Measurements from ENCODE around the gene MED22.

MED22 gene

DNA sequence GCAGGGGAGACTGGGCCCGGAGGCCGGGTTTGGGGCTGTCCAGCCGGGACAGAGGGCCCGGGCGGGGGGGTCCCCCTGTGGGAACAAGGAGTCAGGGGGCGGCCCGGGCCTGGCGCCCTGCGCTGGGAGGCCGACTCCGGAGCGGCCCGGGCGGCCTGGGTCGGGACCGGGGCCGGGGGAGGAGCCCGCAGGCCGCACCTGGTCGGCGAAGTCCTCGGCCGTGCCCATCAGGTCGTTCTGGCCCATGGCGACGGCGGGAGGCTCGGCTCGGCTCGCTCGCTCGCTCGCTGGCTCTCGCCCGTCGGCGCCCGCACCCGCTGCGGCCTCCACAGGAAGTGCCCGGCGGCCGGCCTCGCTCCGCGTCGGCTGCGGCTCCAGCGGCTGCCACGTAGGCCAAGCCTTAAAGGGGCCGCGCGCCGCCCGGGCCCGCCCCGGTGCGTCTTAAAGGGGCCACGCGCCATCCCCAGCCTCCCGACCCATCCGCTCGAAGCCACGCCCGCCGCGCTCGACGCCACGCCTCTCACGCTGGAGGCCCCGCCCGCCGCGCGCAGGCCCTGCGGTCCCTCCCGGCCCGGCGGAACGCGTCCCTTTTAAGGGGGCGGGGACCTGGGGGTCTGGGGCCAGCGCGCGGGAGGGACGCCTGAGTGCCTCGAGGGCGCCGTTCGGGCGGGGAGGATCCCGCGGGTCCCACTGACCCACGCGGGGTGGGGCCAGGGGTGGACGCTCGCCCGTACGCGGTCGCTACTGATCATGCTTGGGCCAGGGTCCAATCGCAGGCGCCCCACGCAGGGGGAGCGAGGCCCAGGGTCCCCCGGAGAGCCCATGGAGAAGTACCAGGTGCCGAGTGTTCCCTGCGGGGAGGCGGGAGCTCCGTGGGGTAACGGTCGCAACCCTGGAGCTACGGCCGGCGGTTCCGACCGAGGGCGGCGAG, 28.1 kb upstream of the MED22 start, which contains the start of the genes STKLD1 and SURF4:
TSS of gene STKLD1 (plus strand) at position 643 of the 931 bp plus-strand sequence. CDS start at position 751, 108 bp downstream.
TSS of gene SURF4 (minus strand) at position 337 of the 931 bp plus-strand sequence. CDS start at position 246, 91 bp downstream.
- peak; percentile 82 to 95 (median 89) for DNase-seq

DNA sequence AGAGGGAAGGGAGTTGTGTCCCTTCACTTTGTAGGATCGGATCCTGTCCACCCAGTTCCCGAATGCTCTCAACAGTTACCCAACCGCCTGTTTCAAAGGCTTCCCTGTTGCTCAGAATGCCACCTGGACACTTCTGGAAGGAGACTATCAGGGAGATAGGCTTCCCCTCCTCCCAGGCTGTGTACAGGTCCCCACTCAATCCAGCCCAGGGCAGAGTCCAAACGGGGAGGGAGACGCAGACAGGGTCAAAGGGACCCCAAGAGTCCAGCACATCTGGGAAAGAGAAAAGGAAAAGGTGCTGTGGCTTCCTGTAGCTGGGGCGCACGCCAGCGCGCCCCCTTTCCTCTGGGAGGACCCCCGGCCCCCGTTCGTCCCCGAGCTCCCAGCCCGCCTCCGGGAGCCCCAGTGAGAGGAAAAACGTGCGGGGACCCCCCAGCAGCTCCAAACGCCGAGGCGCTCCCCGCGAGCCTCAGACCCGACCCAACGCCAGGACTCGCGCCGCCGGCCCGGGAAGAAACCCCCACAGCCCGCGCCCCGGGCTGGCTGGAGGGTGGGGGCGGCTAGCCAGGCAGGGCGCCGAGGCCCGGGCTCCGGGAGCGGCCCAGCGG, 27.3 kb upstream of the MED22 start:
- DNase-seq, result peak in 2 of 5 donors; percentile 15 to 46

DNA sequence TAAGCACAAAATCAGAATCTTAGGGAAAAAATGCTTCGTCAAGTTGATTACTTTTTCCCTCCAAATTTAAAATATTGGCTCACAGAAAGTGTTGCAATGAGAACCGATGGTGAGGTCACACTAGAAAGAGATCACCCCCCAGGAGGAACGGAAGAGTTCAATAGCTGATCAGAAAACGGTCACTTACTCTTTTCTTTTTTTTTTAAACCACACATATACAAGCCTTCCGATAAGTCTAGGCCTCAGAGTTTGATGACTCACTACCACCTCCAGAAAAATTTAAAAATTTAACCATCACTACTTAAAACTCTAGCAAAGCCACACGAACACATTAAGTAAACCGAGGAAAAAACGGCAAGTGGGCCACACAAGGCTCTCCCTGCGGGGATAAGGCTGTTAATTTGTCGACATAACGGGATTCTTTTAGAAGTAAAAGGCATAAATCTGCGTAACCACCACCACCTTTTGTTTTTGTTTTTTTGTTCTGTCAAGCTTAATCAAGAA, 26.7 kb upstream of the MED22 start:
- DNase-seq, result peak in 1 of 5 donors; percentile 81

DNA sequence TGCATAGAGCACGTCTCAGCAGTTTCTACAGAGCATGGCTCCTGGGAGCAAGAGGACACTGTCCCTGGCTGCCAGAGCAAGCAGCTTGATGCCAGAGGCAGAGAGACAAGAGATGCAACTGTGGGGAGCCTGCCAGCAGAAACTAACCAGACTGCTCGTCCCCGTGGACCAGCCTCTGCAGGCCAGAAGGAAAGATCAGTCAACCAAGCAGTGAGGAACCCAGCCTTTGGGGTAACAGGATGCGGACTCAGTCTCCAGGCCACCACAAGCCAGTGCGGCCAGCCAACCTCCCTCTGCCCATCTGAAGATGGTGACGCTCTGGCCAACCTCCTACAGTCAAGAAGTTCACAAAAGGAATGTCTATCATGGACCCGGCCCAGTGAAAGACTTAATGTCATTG, 24.2 kb upstream of the MED22 start:
- DNase-seq, result no peak

DNA sequence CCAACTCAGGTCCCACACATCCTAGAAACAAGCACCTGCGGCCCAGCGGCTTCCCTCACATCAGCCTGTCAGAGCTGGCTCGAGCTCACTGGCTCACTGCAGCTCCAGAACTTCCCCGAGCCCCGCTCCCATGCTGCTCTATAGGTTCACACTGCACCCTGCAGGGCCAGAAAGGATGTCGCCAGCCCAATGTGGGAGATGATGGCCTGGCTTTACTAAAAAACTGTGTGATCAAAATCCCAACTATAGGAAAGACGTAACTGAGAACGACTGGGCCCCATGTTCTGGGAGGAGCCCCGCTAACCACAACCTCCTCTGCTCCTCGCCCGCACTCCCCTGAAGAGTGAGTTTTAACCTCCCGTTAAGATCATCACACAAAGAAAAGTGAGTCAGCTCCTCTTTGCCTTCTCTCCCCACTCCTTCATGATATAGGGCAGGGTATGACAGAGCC, 23.4 kb upstream of the MED22 start:
- peak; percentile 35 to 85 (median 59) for DNase-seq

DNA sequence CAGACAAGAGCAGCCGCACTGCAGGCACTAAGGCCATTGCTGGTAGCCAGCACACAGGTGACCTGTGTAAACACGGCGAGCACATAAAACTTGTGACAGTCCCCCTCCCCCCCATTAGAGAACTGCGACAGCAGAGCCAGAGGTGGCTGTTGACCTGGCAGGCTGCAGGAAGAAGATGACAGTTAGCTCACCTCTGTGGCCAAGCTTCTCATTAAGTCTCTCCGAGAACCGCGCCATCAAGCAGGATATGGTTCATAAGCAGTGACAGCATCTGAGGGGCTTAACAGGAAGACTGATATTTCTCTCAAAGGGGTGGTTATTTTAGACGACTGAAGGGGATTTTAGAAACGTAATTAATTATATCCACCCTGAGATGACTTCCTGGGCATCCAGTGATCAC, 22.8 kb upstream of the MED22 start:
- DNase-seq, result peak in 2 of 5 donors; percentile 27 to 74

DNA sequence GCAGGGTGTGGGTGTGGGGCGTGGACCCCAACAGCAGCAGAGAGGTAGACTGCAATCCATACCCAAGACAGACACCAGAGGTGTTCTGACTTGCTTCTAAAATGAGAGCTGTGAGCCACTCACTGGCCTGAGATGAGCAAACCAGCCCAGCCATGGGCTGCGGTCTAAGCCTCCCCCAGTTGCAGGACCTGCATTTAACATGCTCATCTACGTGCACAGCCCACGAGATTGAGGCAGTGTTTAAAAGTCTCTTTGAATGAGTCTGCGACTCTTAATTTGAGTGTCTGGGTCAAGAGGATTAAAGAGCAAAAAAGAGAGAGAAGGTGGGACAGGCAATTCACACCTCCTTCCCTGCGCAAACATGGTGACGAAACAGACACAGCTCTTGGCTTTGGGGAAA, 22.0 kb upstream of the MED22 start:
- peak in 1 of 5 donors; percentile 35 for DNase-seq

DNA sequence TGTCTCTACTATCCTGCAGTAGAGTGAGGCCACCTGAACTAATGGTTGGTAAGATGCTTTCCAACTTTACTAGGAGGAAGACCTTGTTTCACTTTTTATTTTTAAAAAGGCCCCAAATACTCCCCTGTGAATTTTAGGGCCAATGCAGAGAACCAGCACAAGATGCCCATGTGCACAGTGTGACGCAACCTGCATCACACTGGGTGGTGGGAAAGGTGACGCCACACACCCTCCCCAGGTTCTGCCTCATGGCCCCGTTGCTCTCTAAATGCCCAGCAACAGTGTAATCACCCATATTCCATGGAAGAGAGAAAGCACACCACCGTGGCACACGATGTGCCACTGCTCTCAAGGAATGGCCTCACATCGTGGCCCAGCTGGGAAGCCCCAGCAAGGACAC, 21.5 kb upstream of the MED22 start:
- DNase-seq, result no peak

DNA sequence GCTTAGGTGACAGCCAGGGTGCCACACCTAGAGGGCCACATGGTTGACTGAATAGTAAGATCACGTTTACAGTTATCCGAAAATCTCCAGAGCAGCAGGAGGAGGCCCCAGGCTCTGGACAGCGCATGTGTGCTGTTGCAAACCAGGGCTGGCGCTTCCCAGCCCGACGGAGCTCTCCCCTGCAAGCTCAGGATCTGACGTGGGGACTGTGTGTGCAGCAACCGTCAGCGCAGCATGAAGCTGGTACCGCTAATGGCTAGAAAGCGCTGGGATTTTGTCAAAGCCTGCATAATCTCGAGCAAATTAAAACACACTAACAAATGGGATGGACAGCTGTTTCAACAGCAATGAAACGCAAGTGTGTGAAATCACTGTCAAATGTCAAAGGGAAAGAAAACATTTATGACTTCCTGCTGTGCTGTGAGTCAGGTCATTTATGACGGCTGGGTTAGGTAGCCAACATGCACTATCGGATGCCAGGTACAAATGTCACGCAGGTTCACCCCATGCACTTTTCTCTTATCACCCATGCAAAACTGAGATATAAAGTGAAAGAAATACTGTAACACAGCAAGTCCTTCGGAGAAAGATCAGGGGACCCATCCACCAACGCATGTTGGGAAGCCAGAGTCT, 20.4 kb upstream of the MED22 start:
- no peak for DNase-seq

DNA sequence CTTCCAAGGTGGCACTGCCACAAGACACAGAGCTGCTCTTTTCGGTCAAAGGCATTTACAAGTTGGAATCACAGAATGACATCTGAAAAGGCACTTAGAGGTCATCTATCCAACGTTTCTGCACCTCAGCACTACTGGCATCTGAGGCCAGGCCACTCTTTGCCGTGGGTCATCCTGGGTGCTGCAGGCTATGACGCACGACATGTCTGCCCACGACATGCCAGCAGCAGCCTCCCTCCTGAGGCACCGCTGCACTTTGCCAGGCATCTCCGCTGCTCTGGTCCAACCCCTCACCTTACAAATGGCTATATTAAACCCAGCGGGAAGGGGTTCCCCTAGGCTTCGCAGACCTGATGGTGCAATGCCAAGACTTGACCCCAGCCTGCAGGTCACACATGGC, 19.8 kb upstream of the MED22 start:
- DNase-seq, result no peak

DNA sequence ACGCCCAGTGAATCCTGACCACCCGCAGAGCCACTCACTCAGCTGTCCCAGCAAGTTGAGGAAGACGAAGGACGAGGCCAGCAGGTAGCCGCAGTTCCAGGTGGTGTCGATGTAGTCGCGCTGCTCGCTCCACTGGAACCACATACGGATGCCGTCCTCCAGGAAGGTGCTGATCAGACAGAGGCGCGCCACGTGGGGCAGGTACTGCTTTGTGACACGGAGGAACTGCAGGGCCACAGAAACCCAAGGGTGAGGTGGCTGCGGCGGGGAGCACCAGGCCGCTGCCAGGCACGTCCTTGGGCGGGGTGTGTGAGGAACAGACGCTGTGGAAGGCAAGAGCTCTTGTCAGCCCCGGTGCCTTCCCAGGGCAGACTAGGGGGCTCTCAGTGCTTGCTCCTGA, 19.3 kb upstream of the MED22 start:
- DNase-seq, result no peak

DNA sequence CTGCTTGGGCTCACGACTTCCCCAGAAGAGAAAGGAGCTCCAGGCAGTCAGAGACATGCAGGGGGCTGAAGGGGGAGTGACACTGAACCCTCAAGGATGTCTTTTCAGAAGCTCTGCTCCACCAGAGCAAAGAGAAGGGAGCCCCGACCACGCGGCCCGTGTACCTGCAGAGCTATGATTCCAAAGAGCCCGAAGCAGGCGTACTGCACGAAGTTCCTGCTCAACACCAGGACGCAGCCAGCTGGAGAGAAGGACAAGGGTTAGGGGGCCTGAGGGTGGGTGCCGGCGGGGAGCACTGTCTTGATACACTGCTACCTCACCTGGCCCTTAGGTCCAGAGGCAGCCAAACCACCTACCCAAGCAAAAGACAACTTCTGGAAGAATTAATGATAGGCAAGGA, 18.5 kb upstream of the MED22 start:
- DNase-seq, result no peak

DNA sequence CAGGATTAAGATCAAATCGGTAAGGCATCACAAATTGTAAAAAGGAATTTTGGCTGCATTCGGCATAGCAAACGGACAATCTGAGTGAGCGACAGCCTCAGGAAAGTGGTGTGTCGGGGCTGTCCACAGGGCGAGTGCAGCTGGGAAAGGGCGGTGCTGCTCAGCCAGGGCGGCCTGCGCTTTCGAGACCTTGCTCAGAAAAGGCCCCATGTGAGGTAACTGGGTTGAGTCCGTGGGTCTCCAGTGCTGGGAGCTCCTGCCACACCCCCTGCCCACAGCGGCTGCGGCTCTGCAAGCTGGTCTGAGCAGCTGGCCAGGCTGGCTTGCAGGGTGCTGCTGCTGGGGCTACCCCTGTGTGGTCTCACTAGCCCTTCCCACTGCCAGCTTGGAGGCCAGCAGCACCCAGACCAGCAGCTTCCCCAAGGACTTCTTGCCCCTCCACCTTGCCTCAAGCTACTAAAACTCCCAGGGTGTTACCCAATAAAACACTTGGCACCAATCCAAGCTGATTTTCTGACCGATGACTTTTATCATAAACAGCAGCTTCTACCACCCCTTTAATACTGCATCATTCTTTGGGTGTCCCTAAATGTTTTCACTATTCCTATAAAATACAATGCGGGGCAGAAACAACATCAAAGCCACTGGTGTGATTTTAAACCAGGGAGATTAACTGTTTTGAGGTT, 14.6 kb upstream of the MED22 start:
- no peak for DNase-seq

DNA sequence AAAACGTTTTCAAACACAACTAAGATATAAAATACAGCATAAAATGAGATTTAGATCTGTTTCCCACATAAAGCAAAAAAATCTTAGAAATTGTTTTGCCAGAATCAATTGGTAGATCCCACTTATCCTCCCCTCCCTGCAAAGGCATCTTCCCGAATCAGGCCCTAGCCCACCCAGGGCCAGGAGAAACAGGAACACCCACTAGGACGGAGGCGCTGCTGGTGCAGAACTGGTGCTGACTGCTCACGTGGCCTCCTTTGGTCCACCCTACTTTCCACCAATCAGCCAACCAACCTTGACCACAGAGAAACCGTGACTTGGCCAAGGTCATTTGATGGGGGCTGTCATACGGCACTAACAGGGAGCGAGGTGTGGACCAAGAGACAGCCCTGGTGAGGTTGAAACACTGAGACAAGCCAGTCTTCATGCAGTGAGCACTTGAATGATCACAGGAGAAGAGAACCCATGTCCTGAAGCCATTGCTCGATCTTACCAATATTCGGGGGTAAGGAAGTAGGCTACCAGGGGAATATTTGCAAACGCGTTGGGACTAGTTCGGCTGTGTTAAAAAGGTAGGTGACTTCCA, 13.7 kb upstream of the MED22 start:
- no peak for DNase-seq

DNA sequence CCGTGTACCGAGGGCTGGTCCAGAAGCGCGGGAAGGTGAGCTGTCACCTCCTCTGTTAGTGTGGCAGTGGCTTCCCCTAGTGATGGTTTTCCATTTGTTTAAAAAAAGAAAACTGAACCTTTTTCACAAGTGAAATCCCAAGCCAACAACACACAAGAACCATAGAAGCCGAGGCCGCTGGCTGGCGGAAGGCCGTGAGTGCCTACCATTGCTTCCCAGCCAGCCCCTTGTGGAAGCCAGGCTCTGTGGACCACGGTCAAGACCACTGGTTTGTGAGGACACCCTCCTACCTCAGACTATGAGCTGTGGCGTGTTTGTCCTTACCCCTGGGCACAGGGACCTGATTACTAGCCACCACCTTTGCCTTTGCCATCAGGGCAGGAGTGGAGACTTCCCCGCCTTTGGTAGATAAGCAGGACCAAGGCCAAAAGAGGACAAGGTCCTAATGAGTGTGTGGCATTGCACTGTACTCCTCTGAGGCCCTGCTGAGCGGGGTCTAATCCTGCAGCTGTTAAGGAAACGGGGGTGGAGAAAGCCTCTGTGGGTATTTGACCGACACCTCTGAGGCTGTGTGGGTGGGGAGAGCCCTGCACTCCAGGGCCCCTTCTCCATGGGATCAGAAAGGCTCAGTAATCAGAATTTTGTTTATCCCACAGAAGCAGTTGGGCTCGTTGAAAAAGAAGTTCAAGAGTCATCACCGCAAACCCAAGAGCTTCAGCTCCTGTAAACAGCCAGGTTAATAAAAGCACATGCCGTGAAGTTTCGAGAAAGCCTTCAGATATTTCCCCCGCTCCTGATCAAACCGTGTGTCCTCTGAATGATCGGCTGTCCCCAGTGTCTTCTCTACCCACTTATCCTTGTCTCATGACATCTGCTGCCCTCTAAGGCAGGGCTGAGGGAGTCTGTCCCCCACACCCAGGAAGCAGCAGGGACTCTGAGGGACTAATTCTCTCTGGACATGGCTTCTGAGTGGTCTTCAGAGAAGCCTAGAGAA, 12.8 kb upstream of the MED22 start:
- DNase-seq, result no peak

DNA sequence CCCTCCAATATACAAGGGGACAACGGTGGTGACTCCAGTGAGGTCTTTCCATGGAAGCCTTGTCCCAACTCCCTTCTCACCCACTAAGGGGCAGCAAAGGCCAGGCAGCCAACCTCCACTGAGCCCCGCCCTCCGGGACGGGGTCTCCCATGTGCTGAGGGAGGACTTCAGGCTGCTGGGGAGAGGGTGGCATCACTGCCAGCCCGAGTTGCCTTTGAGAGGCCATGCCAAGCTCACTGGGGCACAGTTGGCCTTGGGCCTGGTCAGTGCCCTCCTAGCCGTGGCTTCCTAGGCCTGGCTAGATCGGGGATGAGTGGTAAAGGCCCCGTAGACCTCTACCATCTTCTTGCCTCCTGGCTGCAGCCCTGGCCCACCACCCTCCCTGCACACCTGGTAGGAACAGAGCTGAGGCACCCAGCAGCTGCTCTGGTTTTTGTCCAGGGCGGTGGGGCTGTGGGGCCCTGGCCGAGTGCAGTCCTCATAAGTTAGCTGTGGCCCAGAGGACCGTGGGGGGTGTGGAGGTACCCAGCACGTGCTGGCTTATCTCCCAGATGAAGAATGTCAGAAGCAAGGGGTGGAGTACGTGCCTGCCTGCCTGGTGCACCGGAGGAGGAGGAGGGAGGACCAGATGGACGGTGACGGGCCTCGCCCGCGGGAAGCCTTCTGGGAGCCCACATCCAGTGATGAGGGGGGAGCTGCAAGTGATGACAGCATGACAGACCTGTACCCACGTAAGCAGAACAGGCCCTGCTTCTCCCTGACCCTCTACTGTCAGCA, 11.7 kb upstream of the MED22 start:
- no peak for DNase-seq

DNA sequence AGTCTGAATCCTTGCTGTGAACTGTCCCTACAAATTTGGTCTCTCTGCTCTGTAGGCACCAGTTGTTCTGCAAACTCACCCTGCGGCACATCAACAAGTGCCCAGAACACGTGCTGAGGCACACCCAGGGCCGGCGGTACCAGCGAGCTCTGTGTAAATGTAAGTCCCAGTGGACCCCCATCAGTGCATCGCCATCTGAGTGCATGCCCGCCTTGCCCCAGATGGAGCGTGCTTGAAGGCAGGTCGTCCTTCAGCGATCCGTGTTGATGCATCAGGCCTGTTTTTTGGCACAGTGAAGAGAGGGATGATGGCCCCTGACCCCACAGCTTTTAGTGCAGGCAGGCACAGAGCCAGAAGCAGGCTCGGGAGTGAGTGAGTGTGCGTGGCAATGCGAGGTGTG, 9.7 kb upstream of the MED22 start:
- DNase-seq, result no peak

DNA sequence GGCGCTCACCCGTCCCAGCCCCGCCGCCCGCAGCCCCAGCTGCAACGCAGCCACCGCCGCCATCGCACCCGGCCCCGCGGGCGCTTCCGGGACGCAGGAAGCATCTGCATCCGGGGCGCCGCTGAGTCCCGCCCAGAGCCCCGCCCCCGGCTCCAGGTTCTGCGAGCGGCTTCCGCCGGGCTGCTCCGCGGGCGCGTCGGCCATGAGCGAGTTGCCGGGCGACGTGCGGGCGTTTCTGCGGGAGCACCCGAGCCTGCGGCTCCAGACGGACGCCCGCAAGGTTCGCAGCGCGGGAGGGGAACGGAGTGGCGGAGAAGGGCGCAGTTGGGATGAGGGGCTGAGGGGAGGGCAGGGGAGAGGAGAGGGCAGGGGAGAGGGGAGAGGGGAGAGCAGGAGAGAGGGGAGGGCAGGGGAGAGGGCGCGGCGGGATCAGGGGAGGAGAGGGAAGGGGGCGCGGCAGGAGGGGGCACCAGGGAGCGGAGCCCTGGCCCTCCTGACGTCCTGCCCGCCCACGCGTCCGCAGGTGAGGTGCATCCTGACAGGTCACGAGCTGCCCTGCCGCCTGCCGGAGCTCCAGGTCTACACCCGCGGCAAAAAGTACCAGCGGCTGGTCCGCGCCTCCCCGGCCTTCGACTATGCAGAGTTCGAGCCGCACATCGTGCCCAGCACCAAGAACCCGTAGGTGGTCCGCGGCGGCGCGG, 8.6 kb upstream of the MED22 start, which contains the start of the genes SURF1 and SURF2:
TSS of gene SURF1 (minus strand) at position 97 of the 701 bp plus-strand sequence. CDS start at position 63, 34 bp downstream.
TSS of gene SURF2 (plus strand) at position 160 of the 701 bp plus-strand sequence. CDS start at position 203, 43 bp downstream.
- peak; percentile 81 to 91 (median 86) for DNase-seq

DNA sequence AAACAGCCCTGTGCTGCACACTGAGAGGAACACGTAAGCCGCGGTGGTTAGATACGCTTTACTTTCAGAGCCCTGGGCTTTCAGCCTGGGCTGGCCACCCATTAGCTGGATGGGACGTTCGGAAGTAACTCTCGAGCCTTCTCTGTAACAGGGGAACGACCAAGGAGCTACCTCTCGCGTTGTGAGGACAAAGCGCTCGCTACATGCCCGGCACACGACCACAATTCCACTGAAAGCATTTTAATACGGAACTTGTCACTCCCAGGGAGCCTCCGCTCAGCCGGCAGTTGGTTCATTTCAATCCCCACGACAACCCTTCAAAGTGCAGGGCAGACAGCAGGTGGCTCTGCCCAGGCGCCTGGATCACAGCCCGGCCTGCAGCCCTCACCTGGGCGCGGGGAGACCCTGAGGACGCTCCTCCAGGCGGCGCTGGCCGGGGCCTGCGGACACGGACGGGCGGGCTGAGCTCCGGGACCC, 8.0 kb upstream of the MED22 start:
- no peak for DNase-seq
